HG02973 (cell line): ENCODE measurements around the gene EPN2.

Experiments used
- ATAC-seq: cut with Tn5 transposase; IDR thresholded peaks from one replicate; pipeline ENCODE4 v1.9.1; 2021; ENCODE audit warnings: moderate library complexity; ENCODE audit not compliant: unreplicated experiment

EPN2 gene

GRCh38 chr17:19377602-19378415 lies 140.6 kb downstream of the EPN2 start:
- ATAC-seq = peak; percentile 88

GRCh38 chr17:19378416-19379360 lies 141.5 kb downstream of the EPN2 start, which contains the start of gene MAPK7:
Gene MAPK7 (plus strand): TSS chr17:19378498. CDS start chr17:19378901, 403 bp downstream.
- ATAC-seq = peak; percentile 9

GRCh38 chr17:19379361-19380065 lies 142.3 kb downstream of the EPN2 start:
- ATAC-seq = no peak

GRCh38 chr17:19380481-19381301 lies 143.5 kb downstream of the EPN2 start:
- no peak for ATAC-seq

GRCh38 chr17:19381361-19381740 lies 144.2 kb downstream of the EPN2 start:
- ATAC-seq = no peak

- ATAC-seq = no peak
Measured at GRCh38 chr17:19381741-19382444, 144.7 kb downstream of the EPN2 start.

- ATAC-seq = no peak
Measured at GRCh38 chr17:19382531-19383444, 145.6 kb downstream of the EPN2 start.

GRCh38 chr17:19383681-19384470 lies 146.7 kb downstream of the EPN2 start:
- no peak for ATAC-seq

GRCh38 chr17:19384723-19385391 lies 147.7 kb downstream of the EPN2 start:
- ATAC-seq = no peak

GRCh38 chr17:19385521-19385983 lies 148.4 kb downstream of the EPN2 start:
- ATAC-seq = no peak
